Right lobe of liver (tissue), 4 donors: ENCODE data around the gene AOAH.

ENCODE experiments used
- CTCF ChIP-seq, 4 donors: fragments of 200-600 bp in 3 of 4; fragments of 450-650 bp in 1 of 4; IDR thresholded peaks; one replicate each; pipeline versions ENCODE4 v1.5.1 to v1.8.0; 2016 to 2022; ENCODE audit warnings: antibody characterized with exemption in 4 of 4, mild to moderate bottlenecking in 2 of 4
- POLR2A ChIP-seq: fragments of 450-650 bp; IDR thresholded peaks from one replicate; pipeline ENCODE4 v1.6.1; 2017; ENCODE audit warnings: antibody characterized with exemption, mild to moderate bottlenecking
- donor health status: DM: no; HTN: no; CAD: no.
- donor health status: DM: no; HTN: no; CAD: no.
- donor health status: DM: no; HTN: yes; CAD: no.

- TF ChIP-seq CTCF (IDR thresholded peaks at IDR 0.05) (no peak), POLR2A (no peak)
Observed at GRCh38 chr7:36597090-36597773, 127.1 kb downstream of the AOAH start.
